ENCODE data around the gene ASB14.
"Not testable (repeated sequence)": the region's sequence is repeated elsewhere in the genome, so short reads cannot be mapped to it uniquely, and the experiment has no call there.

ASB14 gene

DNA sequence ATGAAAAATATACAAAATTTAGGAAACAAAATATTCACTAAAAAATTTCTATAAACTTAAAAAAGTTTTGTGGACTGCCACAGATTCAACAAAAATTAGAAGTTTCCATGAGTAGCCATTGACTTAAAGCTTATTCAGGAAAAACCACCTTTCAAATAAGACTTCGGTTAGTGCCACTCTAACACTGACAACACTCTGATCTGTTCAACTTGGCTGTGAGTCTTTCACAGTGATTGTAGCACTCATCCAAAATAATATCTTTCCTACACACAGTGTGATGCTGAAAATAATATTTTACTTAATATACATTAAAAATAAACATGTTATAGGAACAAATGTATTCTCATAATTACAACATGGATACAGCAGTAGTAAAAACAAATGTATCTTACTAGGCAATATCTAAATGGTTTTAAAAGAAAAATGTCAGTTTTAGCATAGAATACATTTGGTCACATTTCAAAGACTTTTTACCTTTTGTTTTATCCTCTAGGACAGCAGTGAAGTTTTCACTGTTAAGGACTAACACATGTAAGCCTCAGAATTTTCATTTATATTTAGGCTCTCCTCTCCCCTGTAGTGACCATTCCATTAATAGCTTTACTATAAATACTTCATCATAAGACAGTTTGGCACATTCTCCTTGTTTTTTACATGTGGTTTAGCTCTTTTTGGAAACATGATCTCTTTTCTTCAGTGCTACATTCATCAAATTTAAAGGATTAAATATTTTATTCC lies at the start of gene ASB14:
Gene ASB14, minus strand, starts transcription at position 527 of the 738 bp plus-strand sequence. CDS start 652 bp downstream, outside the sequence.
- DNase-seq (ENCODE audit: low read depth) = no peak

DNA sequence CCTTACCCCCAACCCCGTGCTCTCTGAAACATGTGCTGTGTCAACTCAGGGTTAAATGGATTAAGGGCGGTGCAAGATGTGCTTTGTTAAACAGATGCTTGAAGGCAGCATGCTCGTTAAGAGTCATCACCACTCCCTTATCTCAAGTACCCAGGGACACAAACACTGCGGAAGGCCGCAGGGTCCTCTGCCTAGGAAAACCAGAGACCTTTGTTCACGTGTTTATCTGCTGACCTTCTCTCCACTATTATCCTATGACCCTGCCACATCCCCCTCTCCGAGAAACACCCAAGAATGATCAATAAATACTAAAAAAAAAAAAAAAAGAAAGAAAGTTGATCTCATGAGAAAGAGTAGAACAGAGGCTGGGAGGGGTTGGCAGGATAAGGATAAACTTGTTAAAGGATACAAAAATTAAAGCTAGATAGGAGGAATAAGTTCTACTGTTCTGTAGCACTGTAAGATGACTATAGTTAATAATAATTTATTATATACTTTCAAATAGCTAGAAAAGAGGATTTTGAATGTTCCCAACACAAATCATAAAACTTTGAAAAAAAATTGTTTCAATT lies 46.7 kb upstream of the ASB14 start:
- not testable (repeated sequence) for DNase-seq (ENCODE audit: low read depth)

DNA sequence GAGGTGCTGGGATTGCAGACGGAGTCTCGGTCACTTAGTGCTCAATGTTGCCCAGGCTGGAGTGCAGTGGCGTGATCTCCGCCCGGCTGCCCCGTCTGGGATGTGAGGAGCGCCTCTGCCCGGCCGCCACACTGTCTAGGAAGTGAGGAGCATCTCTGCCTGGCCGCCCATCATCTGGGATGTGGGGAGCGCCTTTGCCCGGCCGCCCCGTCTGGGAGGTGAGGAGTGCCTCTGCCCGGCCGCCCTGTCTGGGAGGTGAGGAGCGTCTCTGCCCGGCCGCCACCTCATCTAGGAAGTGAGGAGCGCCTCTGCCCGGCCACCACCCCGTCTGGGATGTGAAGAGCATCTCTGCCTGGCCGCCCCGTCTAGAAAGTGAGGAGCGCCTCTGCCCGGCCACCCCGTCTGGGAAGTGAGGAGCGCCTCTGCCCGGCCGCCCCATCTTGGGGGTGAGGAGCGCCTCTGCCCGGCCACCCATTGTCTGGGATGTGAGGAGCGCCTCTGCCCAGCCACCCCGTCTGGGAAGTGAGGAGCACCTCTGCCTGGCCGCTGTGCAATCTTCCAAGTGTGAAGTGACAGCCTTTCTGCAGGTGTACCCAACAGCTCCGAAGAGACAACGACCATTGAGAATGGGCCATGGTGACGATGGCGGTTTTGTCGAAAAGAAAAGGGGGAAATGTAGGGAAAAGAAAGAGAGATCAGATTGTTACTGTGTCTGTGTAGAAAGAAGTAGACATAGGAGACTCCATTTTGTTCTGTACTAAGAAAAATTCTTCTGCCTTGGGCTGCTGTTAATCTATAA lies 46.0 kb upstream of the ASB14 start:
- DNase-seq (ENCODE audit: low read depth) = not testable (repeated sequence)

DNA sequence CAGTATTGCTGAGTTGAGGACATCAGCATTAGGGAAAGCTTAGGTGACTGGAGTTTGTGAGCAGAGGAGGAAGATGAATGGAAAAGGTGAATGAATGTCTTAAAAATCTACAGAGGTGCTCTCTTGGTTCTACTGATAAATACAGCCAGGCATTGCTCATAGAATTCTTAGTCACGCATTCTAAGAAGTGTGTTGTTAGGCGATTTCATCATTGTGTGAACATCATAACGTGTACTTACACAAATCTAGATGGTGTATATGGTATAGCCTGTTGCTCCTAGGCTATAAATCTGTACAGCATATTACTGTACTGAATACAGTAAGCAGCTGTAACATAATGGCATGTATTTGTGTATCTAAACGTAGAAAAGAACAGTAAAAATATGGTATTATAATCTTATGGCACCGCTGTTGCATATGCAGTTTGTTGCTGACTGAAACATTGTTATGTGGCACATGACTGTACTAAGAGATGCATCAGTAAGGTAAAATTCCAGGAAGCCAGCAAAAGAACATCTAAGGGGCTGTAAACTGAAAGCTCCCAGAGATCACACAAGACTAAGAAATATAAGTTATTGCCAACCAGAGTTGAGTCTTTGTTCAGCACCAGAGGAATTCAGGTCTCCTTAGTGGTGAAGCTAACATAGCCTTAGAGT lies 42.9 kb upstream of the ASB14 start:
- DNase-seq (ENCODE audit: low read depth) = no peak

DNA sequence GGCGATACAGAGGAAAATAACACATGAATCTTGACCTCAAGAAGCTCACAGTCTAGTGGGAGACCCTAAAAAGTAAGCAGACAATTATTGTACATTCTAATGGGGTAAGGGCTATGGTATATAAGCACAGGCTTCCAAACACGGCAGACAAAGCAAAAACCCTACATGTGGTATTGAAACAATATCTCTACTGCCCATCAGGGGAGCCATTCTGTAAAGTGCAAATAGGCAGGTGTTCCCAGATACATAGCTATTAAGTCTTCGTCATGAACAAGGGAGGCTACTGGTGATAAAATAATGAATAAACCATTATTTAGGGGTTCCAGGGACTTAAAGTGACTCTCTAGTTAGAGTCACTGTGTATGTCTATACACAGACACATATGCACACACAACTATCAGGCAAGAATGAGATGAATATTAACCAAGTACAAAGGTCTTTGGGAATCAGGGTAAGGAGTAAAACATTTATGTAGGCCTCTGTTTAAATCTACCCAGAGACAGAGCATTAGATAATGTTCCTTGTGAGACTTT lies 38.7 kb upstream of the ASB14 start:
- no peak for DNase-seq (ENCODE audit: low read depth)

DNA sequence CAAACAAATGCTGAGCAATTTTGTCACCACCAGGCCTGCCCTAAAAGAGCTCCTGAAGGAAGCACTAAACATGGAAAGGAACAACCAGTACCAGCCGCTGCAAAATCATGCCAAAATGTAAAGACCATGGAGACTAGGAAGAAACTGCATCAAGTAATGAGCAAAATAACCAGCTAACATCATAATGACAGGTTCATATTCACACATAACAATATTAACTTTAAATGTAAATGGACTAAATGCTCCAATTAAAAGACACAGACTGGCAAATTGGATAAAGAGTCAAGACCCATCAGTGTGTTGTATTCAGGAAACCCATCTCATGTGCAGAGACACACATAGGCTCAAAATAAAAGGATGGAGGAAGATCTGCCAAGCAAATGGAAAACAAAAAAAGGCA lies 34.0 kb upstream of the ASB14 start:
- not testable (repeated sequence) for DNase-seq (ENCODE audit: low read depth)

DNA sequence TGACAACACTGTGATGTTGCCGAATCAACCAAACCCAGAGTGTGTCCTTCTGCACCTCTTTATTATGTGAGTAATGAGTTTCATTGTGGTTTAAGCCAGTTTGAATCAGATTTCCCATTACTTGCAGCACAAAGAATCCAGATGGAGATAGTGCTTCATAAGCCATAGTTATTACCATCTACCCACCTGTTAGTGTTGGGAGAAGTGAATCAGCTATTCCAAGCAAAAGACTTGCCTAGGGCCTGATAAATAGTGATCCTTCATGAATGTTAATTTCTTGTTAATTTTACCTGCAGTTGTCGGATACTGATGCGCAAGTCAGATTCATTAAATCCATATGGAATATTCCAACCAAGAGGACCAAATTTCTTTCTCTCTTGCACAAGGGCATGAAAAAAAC lies 21.7 kb upstream of the ASB14 start:
- DNase-seq (ENCODE audit: low read depth) = no peak

DNA sequence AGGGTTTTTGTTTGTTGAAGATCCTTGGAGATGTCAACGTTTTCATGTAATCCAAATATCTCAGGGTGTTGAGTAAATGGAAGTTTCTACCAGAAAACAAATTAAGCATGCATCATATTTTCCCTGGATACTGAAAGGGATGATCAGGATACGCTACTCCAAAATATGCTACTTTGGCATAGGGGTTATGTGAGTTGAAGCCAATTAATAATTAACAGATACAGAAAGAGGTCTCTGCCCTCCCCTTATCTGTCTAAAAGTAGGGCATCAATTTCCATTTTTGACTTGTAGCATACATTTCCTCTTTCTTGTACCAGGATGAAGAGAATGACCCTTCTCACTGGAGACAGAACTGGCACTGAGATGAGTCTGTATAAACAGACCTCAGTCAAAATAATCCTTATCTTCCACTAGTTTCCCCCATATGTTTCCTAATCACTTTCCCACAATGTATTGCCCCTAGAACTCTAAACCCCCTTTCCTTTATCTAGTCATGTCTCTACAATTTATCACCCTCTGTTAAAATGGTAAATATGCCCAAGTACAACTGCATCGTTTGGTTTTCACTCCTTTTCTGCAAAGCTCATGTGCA lies 17.4 kb upstream of the ASB14 start:
- DNase-seq (ENCODE audit: low read depth) = no peak

DNA sequence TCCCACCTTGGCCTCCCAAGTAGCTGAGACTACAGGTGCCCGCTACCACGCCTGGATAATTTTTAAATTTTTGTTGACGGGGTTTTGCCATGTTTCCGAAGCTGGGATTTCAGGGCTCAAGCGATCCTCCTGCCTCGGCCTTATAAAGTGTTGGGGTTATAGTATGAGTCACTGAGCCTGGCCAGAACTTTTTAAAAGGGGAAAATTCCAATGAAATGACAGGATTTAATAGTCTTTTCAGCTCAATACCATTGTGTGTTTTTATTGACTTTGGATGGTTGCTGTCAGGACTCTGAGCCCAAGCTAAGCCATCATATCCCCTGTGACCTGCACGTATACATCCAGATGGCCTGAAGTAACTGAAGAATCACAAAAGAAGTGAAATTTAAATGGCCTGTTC lies 11.0 kb upstream of the ASB14 start:
- not testable (repeated sequence) for DNase-seq (ENCODE audit: low read depth)

DNA sequence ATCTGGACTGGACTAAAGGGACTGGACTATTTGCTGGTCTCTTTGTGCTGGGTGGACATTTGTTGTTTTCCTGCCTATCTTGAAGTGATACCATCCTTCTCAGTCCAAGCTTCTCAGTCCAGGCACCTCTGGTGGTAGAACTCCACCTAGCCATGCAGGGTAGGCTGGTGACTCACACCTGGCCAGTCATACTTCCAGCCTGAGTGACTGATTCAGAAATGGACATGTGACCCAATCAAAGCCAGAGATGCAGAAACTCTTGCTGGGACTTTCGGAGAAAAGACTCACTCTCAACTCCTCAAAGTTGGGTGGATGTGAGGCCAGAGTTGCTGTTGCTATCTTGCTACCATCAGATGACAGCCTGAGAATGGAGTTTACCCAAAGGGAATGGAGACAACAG lies 5.6 kb upstream of the ASB14 start:
- DNase-seq (ENCODE audit: low read depth) = no peak

DNA sequence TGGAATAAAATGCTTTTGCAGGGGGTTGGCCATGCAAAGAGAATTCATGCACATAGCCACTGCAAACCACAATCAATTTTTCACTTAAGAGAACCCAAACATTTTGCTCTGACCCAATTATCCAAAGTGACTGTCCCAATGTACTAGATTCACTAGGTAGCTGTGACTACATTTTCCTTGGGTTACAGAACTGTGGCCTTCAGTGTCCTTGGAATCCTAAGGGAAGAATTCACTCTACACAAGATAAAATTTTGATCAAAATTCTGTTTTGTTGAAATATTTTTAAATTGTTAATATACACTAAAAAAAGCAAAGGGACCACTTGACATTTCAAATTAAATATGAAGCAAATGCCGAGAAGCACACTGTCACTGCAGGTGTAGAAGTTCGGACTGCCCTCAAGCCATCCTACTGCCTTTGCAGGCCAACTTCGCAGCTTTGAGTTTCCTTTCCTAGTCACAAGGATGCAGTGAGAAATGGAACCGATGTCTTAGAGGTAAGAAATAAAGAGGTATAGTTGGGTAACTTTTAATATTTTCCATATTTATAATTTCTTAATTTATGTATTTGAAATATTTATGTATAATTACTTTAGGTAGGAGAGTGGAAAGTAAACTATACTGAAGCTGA lies 527 bp upstream of the ASB14 start:
- DNase-seq (ENCODE audit: low read depth) = no peak

DNA sequence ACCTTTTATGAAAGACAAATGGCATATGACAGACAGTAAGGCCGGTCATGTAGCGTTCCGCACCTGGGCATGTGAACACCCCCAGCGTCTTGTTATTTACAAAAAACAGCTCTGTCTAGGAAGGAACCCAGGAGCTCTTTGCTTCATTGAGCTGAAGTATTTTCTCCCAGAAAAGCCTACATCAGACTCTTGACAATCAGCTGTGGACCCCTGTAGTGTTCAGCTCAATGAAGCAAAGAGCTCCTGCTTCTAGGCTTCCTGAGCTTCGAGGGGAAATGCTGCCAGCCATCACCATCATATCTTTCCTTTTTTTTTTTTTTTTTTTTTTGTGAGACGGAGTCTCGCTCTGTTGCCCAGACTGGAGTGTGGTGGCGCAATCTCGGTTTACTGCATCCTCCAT lies 4.1 kb downstream of the ASB14 start:
- DNase-seq (ENCODE audit: low read depth) = no peak

DNA sequence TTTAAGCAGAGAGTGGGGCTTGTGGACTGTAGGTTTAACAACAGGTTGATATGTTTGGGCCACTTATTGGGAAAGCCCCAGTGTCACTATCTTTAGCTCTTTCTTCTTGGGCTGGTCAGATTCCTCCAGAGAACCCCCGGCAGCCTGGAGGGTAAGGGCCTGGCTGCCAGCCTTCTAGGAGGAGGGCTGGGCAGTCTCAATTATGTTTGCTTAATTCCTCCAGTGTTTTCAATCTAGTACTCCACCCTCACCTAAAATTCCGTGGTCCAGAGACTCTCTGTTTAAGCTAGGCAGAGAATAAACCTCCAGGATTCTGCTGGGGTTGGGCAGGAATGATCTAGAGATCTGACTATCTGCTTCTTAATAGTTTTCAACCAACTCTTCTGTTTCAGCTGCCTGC lies 5.3 kb downstream of the ASB14 start:
- DNase-seq (ENCODE audit: low read depth) = no peak

DNA sequence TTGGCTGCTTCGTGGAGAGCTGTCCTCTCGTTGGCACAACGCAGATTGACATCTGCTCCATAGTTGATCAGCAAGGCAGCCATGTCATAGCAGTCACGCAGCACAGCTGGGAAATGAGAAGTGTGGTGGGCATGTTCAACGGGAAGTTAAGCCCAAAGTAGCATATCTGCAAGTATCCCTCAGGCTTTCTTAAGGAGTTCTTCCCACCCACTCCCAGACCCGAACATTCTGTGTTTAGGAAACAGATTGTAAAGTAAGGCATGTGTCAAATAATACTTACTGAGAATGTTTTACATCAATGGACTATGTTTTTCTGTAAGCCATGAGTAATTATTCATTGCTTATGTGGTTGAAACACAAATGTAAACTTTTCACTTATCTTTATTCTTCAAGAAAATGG lies 9.2 kb downstream of the ASB14 start:
- DNase-seq (ENCODE audit: low read depth) = no peak

DNA sequence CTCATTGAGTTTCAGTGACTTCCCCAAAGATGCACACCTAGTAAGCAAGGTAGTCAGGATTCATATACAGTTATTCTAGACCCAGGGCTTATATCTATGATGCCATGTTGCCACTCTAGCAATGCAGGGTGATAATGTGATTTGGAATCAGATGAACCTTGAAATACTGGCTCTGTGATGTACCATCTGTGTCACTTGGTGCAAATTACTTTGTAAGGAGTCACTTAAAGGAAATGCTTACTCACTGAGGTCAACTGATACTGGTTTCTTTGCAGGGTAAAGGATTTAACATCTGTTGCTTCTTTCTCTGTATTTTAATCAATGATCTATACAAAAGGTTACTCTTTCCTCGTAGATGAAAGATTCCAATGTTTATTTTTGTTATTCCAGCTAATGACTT lies 10.8 kb downstream of the ASB14 start:
- DNase-seq (ENCODE audit: low read depth) = no peak

DNA sequence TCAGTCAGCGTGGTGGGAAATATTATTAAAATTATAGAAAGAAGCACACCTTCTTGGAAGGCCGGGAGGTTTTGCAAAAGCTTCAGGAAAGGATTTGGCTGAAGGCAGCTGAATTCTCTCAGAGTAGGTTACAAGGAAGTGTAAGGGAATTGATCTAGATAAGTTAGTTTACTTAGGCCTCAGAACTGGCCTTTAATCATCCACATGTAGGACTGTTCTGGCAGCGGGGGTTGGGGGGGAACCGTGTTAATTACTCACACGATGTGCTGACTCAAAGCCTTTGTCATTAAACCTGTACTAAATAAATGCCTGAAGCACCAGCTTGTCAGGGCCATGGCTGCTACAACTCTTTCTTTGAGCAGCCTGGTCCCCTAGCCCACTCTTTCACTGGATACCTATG lies 12.8 kb downstream of the ASB14 start:
- DNase-seq (ENCODE audit: low read depth) = no peak

DNA sequence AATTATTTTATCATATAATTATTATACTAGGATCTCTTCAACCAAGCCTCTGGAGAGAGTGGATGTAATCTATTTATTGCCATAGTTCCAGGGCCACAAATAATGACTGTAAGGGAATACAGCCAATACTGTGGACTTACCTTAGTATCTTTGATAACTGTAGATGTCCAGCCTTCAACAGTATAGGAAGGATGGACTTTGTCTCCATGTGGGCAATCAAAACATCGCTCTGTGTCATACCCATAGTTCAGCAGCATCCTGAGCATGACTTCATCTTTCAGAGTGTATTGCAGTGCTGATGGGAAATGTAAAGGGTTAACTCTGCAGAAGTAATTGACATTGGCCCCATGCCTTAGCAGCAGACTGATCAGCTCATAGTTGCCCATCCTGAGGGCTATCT lies 14.2 kb downstream of the ASB14 start:
- no peak for DNase-seq (ENCODE audit: low read depth)

DNA sequence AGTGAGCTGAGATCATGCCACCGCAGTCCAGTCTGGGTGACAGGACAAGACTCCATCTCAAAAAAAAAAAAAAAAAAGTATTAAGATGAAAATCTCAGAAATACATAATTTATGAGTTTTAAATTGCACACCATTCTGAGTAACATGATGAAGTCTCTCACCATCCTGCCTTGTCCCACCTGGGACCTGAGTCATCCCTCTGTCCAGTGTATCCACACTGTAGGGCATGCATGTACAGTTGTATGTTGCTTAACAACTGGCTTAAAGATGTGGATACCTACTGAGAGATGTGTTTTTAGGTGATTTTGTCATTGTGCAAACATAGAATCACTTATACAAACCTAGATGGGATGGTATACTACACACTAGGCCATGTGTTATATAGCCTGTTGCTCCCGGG lies 17.1 kb downstream of the ASB14 start:
- DNase-seq (ENCODE audit: low read depth) = no peak

DNA sequence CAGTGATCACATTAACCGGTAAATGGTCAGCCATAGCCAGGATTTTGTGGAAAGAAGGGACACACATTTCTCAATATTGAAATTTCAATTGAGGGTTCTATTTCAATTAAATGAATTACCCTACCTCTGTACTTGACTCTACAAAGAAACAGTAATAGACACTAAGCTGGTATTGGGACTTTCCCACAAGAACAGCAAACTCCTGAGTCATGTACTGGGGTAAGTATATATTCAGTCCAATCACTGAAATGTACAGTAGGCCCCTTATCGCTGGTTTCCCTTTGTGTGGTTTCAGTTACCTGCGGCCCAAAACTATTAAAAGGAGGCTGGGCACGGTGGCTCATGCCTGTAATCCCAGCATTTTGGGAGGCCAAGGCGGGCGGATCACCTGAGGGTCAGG lies 17.6 kb downstream of the ASB14 start:
- no peak for DNase-seq (ENCODE audit: low read depth)

DNA sequence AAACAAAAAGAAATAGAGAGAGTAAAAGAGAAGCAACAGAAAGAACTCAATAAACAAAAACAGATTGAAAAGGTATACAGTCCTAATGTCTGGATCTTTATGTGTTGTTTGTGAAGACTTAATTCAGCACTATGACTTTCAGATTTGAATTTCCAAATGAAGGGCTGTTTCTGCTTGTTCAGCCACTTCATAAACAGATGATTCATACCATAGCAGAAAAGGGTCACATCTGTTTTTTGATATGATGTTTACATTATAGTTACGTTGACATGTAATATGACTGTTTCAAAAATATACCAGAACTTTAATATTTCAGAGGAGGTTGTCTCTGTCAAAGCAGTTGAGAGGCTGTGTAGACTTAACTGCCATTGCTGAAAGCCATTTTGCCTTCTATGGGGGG lies 24.1 kb downstream of the ASB14 start:
- DNase-seq (ENCODE audit: low read depth) = no peak

DNA sequence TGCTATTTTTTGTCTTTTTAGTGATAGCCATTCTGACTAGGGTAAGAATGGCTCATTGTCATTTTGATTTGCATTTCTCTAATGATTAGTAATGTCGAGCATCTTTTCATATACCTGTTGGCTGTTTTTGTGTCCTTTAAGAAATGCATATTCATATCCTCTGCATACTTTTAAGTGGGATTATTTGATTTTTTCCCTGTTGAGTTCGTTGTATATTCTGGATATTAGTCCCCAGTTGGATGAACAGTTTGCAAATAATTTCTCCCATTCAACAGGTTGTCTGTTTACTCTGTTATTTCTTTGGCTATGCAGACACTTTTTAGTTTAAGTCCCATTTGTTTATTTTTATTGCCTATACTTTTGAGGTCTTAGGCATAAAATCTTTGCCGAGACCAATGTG lies 30.6 kb downstream of the ASB14 start:
- no peak for DNase-seq (ENCODE audit: low read depth)

DNA sequence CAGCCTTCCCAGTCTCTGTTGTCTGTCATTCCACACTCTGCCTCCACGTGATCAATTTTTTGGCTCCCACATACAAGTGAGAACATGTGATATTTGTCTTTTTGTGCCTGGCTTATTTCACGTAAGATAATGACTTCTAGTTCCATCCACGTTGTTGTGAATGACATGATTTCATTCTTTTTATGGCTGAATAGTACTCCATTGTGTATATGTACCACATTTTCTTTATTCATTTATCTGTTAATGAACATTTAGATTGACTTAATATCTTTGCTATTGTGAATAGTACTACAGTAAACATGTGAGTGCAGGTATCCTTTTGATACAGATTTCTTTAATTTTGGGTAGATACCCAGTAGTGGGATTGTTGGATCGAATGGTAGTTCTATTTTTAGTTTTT lies 31.4 kb downstream of the ASB14 start:
- no peak for DNase-seq (ENCODE audit: low read depth)

All from activated T-helper 9 cell treated with anti-CD3 and anti-CD28 coated beads, Interleukin-2, amount 50 U/mL, for 16 hours (primary cell).